Muscle layer of duodenum (tissue), 2 donors: ENCODE data around the gene MROH8.

Experiments used
- H3K27ac ChIP-seq: one replicate; pipeline ENCODE4 v1.7.0; 2013; ENCODE audit warnings: mild to moderate bottlenecking, low read length
- H3K27me3 ChIP-seq: one replicate; pipeline ENCODE4 v1.7.0; 2013; ENCODE audit warnings: low read depth, mild to moderate bottlenecking, control low read depth, low read length
- H3K36me3 ChIP-seq, 2 donors: one replicate each; pipeline ENCODE4 v1.7.0; 2013; ENCODE audit warnings: low read length in 2 of 2, control low read depth in 1 of 2, mild to moderate bottlenecking in 1 of 2; ENCODE audit not compliant: insufficient read depth in 2 of 2, control insufficient read depth in 1 of 2
- H3K4me1 ChIP-seq, 2 donors: one replicate each; pipeline ENCODE4 v1.7.0; 2013; ENCODE audit warnings: low read length in 2 of 2, mild to moderate bottlenecking in 2 of 2, control low read depth in 1 of 2, moderate library complexity in 1 of 2; ENCODE audit not compliant: insufficient read depth in 2 of 2, control insufficient read depth in 1 of 2
- H3K4me3 ChIP-seq, 2 donors: one replicate each; pipeline ENCODE4 v1.7.0; 2013; ENCODE audit warnings: low read length in 2 of 2, low read depth in 1 of 2, mild to moderate bottlenecking in 1 of 2
- H3K9me3 ChIP-seq, 2 donors: one replicate each; pipeline ENCODE4 v1.7.0; 2013; ENCODE audit warnings: low read length in 2 of 2, control low read depth in 1 of 2, mild to moderate bottlenecking in 1 of 2; ENCODE audit not compliant: control insufficient read depth in 1 of 2
- donor health status: healthy.

MROH8 gene

GRCh38 chr20:37166867-37167266 lies 12.5 kb downstream of the MROH8 start:
- Histone ChIP-seq H3K36me3 (peaks cover 3 to 19% of the 10 kb centered on the region in 2 donors), H3K4me1 (no peaks in the 10 kb centered on the region), H3K27me3 (no peaks in the 10 kb centered on the region), H3K9me3 (no peaks in the 10 kb centered on the region), H3K4me3 (no peak overlapping the region), H3K27ac (no peak overlapping the region)

- H3K4me1 ChIP-seq: no peaks in the 10 kb centered on the region
- no peak overlapping the region for H3K27ac ChIP-seq
- H3K27me3 ChIP-seq: no peaks in the 10 kb centered on the region
- no peak overlapping the region for H3K4me3 ChIP-seq
- peaks cover 3 to 9% of the 10 kb centered on the region in 2 donors for H3K36me3 ChIP-seq
- H3K9me3 ChIP-seq: no peaks in the 10 kb centered on the region
Measured at GRCh38 chr20:37165031-37165430, 14.3 kb downstream of the MROH8 start.

GRCh38 chr20:37163832-37164554 lies 15.4 kb downstream of the MROH8 start:
- H3K27ac ChIP-seq: no peak overlapping the region
- H3K27me3 ChIP-seq: no peaks in the 10 kb centered on the region
- no peaks in the 10 kb centered on the region for H3K9me3 ChIP-seq
- H3K4me3 ChIP-seq: no peak overlapping the region
- H3K36me3 ChIP-seq: peaks cover 3 to 9% of the 10 kb centered on the region in 2 donors
- H3K4me1 ChIP-seq: no peaks in the 10 kb centered on the region

GRCh38 chr20:37162646-37163045 lies 16.7 kb downstream of the MROH8 start:
- Histone ChIP-seq H3K4me3 (no peak overlapping the region), H3K9me3 (no peaks in the 10 kb centered on the region), H3K27me3 (no peaks in the 10 kb centered on the region), H3K27ac (no peak overlapping the region), H3K36me3 (peaks cover 3 to 6% of the 10 kb centered on the region in 2 donors), H3K4me1 (no peaks in the 10 kb centered on the region)

- H3K36me3 ChIP-seq: no peaks in the 10 kb centered on the region
- H3K4me1 ChIP-seq: no peaks in the 10 kb centered on the region
- H3K9me3 ChIP-seq: no peaks in the 10 kb centered on the region
- no peak overlapping the region for H3K4me3 ChIP-seq
- no peaks in the 10 kb centered on the region for H3K27me3 ChIP-seq
- H3K27ac ChIP-seq: no peak overlapping the region
Measured at GRCh38 chr20:37161830-37162549, 17.4 kb downstream of the MROH8 start.

- Histone ChIP-seq H3K27ac (no peak overlapping the region), H3K9me3 (no peaks in the 10 kb centered on the region), H3K4me3 (no peak overlapping the region), H3K27me3 (no peaks in the 10 kb centered on the region), H3K4me1 (no peaks in the 10 kb centered on the region), H3K36me3 (no peaks in the 10 kb centered on the region)
Measured at GRCh38 chr20:37160683-37161082, 18.7 kb downstream of the MROH8 start.

- H3K27ac ChIP-seq: no peak overlapping the region
- H3K4me1 ChIP-seq: no peaks in the 10 kb centered on the region
- H3K4me3 ChIP-seq: no peak overlapping the region
- H3K36me3 ChIP-seq: no peaks in the 10 kb centered on the region
- H3K9me3 ChIP-seq: no peaks in the 10 kb centered on the region
- H3K27me3 ChIP-seq: no peaks in the 10 kb centered on the region
Measured at GRCh38 chr20:37158248-37158647, 21.1 kb downstream of the MROH8 start.

GRCh38 chr20:37155987-37156386 lies 23.4 kb downstream of the MROH8 start:
- H3K4me3 ChIP-seq: no peak overlapping the region
- no peaks in the 10 kb centered on the region for H3K4me1 ChIP-seq
- H3K27ac ChIP-seq: no peak overlapping the region
- H3K36me3 ChIP-seq: peaks cover 0 to 6% of the 10 kb centered on the region in 2 donors
- no peaks in the 10 kb centered on the region for H3K27me3 ChIP-seq
- H3K9me3 ChIP-seq: no peaks in the 10 kb centered on the region

GRCh38 chr20:37154684-37155298 lies 24.6 kb downstream of the MROH8 start:
- Histone ChIP-seq H3K27ac (no peak overlapping the region), H3K27me3 (no peaks in the 10 kb centered on the region), H3K4me1 (no peaks in the 10 kb centered on the region), H3K36me3 (peaks cover 0 to 6% of the 10 kb centered on the region in 2 donors), H3K9me3 (no peaks in the 10 kb centered on the region), H3K4me3 (no peak overlapping the region)

GRCh38 chr20:37152284-37152683 lies 27.1 kb downstream of the MROH8 start:
- H3K9me3 ChIP-seq: no peaks in the 10 kb centered on the region
- peaks cover 0 to 9% of the 10 kb centered on the region in 2 donors for H3K36me3 ChIP-seq
- H3K27ac ChIP-seq: no peak overlapping the region
- no peak overlapping the region for H3K4me3 ChIP-seq
- no peaks in the 10 kb centered on the region for H3K4me1 ChIP-seq
- H3K27me3 ChIP-seq: no peaks in the 10 kb centered on the region

GRCh38 chr20:37151529-37151928 lies 27.8 kb downstream of the MROH8 start:
- H3K27me3 ChIP-seq: no peaks in the 10 kb centered on the region
- H3K9me3 ChIP-seq: no peaks in the 10 kb centered on the region

More at GRCh38 chr20:37151529-37151928, 27.8 kb downstream of the MROH8 start:
- no peak overlapping the region for H3K27ac ChIP-seq
- no peaks in the 10 kb centered on the region for H3K4me1 ChIP-seq
- peaks cover 0 to 9% of the 10 kb centered on the region in 2 donors for H3K36me3 ChIP-seq
- no peak overlapping the region for H3K4me3 ChIP-seq
